ENCODE results near the gene EIF3L.

EIF3L gene

DNA sequence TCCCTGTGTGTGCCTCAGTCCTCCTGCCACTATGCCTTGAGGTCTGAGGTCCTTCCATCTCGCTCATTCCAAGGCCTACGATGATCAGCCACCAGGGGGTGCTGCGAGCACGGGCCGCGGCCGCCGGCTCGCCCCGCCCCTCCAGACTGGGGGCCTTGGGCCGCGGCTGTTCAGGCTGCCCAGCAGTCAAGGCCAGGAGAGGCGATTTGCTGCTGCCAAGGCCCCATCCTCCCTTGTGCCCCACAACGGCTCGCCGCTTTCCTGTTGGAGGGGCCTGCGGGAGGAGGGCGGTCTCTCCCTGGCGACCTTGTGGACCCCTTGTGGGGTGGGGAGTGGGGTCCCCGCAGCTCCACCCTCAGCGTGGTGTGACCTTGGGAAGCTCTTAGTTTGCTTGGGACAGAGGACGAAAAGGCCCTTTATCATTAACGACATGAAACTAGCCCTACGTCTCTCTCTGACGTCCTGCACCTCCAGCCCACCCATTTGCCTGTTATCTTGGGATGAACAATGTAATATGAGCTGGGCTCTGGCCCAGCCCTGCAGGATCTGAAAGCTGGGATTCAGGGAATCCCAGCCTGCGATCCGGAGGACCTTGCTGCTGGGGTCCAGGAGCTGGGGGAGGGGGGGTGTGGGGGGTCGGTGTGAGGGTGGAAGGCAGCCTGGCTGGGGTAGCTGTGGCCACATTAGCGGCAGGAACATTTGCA is 31.4 kb upstream of the EIF3L start:
- peak; percentile 47 for DNase-seq

DNA sequence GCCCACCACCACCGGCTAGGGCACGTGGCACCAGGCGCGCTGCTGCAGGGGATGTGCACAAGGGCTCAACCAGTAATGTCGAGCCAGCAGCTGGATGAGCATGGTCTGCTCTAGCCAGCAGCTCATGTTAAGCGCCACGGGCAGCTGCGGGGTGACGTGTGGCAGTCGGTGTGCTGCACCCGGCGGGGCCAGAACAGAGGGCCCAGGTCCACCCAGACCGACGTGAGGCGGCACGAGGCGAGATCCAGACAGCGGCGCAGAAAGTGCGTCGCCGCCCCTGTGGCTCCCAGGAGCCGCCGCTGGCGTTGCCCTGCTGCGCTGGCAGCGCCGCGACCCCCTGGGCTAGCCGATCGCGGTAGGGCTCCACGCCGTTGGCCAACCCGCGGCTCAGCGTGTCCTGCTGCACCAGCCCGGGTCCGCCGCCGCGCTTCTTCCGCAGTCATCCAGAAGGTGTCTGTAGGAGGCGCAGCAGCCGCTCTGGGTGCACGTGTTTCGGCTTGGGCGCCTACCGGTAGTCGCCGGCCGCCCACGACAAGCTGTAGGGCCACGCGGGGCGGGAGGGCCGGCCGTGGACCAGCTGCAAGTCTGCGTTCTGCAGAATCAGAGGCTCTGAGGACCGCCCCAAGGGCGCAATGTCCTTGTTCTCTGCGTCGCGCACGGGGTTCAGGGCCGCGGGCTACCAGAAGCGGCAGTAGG is 30.7 kb upstream of the EIF3L start:
- no peak for DNase-seq

DNA sequence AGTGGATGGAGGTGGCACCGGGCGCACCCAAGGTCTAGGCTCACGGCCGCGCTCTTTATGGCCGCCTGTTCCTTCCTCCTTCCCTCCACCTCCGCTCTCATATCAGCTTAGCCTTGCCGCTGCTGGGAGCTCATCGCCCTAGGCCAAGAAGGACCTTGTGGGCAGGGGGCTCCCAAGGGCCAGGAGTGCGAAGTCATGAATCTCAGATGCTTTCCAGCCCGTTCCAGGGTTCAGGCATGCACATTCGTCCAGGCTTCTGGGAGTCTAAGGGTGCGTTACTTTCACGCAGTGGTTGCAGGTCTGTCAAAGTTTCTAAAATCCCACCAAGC is 30.1 kb upstream of the EIF3L start:
- DNase-seq: no peak

DNA sequence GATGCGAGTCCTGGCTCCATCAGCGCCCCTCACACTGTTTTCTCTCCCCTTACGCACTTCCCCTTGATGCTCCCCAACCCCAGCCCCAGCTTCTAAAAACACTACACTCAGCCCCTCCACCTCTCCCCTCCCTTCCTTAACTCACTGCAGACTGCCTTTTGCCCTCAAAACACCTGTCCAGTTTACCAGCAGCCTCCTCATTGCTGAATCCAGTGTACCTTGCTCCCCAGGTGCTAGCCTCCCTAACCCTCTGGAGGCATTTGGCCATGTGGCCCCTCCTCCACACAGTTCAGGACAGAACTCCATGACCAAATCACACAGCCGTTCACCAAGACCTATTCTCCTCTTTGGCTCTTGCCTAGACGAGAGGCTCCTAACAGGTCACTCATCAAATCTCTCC is 28.9 kb upstream of the EIF3L start:
- DNase-seq: no peak

DNA sequence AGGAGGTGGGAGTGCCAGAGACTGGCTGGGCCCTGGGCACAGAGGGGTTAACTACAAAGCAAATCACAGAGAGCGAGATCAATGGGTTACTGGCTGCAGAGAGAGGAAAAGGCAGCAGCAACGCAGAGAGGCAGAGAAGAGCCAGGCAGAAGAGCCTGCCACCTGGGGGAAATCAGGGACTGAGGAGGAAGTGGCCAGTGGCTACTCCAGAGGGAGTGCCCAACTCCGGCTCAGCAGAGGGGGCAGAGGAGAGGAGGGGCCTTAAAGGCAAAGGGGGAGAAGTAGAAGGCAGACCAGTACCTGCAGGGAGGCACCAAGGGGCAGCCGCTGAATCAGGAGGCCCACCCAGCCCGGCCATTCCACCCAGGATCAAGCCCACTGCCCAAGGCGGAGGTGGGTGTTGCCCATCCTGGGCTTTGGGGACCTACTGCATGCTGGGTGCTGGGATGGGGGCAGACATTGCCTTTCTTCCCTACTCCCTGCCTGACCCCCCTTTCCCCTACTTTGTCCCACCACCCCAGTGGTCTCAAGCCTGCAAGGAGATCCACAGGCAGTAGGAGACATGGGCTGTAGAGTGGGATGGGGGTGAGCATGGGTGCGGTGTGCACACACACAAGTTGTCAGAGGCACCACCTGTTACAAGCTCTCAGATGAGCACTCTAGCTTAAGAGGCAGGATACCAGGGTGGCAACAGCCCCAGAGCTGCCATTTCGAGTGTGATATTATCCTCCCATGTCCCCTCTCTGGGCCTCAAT is 27.0 kb upstream of the EIF3L start:
- no peak for DNase-seq

DNA sequence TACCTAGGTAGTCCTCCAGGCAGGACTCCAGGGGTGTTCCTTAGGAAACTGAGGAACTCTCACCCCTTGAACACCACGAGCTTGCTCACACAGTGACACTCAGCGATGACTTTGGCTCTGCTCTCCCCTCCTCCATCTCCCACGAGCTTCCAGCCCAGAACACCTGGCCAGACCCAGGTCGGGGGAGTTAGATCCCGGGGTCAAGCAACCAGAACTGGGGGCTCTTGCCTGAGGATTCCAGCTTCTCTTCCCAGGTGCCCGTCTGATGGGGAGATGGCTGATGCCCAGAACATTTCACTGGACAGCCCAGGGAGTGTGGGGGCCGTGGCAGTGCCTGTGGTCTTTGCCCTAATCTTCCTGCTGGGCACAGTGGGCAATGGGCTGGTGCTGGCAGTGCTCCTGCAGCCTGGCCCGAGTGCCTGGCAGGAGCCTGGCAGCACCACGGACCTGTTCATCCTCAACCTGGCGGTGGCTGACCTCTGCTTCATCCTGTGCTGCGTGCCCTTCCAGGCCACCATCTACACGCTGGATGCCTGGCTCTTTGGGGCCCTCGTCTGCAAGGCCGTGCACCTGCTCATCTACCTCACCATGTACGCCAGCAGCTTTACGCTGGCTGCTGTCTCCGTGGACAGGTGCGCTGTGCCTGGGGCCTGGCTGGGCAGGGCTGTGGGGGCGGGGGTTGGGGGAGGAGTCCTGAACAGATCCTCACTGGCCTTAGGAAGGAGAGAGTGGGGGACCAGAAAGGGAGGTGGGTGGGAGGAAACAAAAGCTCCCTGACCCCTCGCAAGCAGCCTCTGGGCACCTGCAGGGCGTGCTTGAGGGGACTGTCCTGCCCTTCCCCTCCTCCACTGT is 25.9 kb upstream of the EIF3L start, which contains the start of gene GALR3:
GALR3 (plus strand) TSS at position 249 of the 852 bp plus-strand sequence; CDS start at position 274, 25 bp downstream.
- no peak for DNase-seq

DNA sequence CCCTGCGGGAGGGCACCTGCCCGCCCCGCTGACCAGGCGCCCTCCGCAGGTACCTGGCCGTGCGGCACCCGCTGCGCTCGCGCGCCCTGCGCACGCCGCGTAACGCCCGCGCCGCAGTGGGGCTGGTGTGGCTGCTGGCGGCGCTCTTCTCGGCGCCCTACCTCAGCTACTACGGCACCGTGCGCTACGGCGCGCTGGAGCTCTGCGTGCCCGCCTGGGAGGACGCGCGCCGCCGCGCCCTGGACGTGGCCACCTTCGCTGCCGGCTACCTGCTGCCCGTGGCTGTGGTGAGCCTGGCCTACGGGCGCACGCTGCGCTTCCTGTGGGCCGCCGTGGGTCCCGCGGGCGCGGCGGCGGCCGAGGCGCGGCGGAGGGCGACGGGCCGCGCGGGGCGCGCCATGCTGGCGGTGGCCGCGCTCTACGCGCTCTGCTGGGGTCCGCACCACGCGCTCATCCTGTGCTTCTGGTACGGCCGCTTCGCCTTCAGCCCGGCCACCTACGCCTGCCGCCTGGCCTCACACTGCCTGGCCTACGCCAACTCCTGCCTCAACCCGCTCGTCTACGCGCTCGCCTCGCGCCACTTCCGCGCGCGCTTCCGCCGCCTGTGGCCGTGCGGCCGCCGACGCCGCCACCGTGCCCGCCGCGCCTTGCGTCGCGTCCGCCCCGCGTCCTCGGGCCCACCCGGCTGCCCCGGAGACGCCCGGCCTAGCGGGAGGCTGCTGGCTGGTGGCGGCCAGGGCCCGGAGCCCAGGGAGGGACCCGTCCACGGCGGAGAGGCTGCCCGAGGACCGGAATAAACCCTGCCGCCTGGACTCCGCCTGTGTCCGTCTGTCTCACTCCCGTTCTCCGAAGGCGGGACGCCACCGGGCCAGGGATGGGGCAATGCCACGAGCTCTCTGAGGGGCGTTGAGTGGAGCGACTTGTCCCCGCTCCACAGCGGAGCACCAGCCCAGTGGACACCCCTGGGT is 24.3 kb upstream of the EIF3L start:
- DNase-seq: no peak

DNA sequence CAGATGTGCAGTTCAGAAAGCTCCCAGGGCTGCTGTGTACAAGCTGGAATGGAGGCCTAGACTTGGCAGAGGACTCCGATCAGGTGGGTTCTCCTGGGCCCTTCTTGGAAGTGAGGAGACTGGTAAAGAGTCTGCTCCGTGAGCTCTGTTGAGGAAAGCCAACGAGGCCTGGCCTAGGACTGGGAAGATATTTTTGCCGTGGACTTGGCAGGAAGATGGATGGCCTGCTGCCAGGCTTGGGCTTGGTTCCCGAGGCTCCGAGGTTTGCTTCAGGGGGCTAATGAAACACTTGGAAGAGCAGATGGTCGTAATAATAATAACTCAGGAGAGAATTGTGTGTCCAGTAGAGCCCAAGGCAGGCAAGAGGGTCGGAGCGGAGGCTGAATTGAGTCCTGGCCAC is 22.2 kb upstream of the EIF3L start:
- no peak for DNase-seq

DNA sequence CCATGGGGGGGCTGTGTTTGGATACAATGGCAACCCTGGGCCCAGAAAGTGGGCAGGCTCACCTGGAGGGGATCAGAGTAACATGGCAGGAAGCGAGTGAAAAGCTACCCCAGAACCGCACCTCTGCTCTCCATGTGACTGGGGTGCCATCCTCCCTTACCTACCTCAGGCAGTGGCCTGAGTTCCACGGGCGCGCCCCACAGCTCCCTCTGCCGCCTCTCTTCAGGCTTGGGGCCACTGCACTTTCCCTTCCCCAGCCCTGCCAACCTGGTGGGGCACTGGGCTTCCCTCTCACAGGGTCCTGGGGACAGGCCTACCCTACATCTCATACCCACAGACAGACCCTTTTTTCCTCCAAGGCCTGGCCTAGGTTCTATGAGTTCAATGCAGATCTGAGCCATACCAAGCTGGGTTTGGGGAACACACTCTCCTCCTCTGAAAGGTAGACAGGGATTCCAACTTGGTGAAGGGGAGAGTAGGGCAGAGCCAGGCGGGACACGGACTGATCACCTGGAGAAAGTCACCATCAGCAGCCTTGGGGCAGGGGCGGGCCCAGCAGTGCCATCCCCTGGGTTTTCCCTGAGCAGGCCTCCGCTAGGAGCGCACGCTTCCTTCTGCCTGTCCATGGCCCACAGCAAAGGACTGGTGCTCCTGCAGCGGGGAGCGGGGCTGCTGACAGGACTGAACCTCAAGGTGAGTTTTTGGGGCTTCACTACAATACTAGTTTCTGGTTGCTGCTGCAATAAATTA is 19.0 kb upstream of the EIF3L start:
- DNase-seq: no peak

DNA sequence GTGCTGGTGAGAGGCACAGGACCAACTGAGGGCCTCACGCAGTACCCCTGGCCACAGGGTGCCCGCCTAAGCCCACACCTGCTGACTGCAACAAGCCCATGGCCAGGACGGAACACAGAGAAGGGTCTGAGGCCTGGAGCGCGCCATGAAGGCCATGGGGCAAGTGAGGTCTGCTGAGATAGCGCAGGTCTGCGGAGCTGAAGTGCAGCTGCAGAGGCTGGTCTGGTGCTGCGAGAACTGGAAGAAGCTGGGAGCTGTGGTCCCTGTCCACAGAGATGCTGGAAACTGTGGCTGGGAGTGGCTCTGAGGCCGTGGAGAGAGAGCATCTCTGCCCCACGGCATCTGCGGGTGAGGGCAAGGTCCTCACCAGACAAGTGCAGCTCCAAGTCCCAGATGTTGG is 17.7 kb upstream of the EIF3L start:
- no peak for DNase-seq

DNA sequence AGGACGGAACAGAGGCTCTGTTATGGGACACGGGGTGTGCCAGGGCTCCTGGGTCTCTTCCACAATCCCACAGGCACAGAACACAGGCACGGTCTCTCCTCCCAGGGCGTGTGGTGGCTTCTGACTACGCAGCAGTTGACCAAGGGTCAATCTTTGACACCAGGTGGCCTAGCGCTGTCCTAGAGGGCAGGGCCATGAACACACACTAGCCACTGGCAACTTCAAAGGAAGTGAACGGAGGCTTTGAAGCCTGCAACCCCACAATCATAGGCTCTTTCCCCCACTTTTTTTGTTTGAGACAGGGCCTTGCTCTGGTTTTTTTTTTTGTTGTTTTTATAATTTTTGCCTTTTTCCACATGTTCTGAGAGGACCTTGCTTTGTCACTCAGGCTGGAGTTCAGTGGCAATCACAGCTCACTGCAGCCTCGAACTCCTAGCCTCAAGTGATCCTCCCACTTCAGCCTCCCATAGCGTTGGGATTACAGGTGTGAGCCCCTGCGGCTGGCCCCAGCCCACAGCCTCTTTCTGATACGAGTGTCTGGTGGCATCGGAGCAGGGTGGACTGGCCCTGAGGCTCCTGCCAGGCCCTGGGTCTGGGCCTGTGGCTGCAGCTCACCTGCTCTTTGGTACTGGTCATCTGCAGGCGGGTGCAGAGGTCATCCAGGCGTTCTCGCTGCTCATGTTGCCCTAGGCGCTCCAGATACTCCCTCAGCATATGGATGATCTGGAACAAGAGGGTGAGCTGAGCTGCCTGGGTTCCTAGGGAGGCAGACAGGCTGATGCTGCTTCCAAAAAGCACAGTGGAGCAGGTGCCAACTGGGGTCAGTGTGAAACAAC is 17.0 kb upstream of the EIF3L start:
- DNase-seq: no peak

DNA sequence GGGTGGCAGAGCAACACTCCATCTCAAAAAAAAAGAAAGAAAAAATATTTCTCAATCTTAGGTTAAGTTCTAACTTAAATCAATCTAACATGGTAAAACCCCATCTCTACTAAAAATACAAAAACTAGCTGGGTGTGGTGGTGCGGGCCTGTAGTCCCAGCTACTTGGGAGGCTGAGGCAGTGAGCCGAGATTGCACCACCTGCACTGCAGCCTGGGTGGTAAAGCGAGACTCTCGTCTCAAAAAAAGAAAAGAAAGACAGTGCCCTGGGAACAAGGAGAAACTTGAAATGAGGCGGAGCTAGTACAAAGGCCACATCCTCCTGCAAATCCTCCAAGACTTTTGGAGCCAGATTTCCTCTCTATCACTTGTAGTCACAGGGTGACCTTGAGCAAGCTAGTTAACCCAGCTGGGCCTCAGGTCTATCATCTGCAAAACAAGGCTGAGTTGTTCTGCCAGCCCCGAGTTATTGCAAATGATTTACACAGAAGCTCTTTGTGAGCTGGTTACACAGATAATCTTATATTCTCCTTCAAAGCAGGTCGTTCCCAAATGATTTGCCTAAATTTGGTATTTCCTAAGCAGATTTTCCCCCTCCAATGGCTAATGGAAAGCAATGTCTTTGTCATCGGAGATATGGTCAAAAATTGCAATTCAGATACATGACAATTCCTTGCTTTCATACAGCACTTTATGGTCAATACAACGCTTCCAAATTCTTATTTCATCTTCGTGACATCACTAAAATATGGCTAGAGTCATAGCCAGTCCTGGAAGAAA is 7.0 kb upstream of the EIF3L start:
- no peak for DNase-seq

DNA sequence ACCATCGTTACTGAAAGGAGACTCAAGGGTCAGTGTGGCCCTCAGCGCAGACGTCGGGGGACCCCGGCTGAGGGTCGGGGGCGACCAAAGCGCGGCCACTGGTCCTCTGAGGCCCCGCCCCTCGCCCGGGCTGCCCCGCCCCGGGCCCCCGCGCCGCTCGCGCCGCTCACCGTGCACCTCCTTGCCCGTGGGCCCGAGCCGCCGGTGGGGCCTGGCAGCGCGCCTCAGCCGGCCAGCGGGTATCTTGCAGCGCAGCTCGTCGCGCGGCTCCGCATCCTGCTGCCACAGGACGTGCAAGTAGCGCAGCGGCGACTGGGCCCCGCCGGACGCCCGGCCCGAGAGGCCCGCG is 5.5 kb upstream of the EIF3L start:
- DNase-seq: peak; percentile 47

DNA sequence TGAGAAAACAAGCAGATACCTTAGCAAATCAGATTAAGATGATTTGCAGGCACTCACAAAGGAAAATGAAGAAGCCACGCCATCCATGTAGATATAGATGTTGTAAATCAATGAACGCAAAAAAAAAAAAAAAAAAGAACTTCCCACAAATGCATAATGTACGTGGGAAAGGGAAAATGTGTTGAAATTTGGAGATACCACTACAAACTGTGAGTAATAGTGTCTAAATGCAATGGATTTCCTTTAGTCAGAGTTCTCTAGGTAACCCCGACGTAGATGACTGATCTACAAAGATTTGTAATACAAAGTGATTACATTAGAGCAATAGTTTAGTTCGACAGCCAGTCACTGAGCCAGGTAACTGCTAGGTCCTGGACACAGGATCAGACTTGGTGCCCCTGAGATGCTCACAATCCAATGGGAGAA is 4.3 kb upstream of the EIF3L start:
- DNase-seq: no peak

DNA sequence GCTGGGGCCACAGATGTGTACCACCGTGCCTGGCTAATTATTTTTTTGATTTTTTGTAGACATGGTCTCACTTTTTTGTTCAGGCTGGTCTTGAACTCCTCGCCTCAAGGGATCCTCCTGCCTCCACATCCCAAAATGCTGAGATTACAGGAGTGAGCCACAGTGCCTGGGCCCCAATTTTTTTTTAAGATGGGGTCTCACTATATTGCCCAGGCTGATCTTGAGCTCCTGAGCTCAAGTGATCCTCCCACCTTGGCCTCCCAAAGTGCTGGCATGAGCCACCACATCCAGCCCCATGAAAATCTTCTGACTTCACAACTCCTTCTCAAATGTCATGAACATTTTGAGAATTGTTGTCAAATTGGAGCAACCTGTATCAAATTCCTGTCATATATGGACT is 2.8 kb upstream of the EIF3L start:
- DNase-seq: no peak

DNA sequence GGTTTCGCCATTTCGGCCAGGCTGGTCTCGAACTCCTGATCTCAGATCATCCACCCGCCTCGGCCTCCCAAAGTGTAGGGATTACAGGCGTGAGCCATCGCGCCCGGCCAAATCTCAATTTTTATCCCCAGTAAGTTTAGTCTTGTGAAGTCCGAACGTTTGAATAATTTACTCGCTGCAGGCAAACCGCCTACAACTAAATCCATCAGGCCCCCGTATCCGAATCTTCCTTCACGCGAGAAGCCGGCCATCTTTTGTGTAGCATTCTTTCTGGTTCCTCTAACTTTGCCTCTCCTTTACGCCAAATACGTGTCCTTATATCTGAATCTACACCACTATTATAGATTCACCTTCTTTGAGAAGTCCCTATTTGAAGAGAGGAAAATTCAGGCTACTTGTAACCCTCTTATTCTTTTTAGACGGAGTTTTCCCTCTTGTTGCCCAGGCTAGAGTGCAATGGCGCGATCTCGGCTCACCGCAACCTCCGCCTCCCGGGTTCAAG is 581 bp upstream of the EIF3L start:
- no peak for DNase-seq

DNA sequence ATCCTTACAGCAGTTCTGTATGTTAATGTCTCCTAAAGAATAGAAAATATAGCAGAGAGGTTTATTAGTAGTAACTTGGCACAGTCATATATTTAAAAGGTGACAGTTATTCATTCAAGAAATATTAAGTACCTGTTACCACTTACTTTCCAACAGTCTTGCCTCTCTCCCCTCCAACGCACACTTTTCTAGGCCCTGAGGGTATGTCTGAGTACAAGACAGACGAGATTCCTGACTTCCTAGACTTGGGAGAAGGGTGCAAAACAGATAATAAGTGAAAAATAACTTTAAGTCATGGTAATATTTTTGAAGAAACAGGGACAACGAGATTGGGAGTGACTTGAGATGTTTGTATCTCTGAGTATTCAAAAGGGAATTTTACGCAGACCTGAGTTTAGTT is 1.6 kb downstream of the EIF3L start:
- no peak for DNase-seq

DNA sequence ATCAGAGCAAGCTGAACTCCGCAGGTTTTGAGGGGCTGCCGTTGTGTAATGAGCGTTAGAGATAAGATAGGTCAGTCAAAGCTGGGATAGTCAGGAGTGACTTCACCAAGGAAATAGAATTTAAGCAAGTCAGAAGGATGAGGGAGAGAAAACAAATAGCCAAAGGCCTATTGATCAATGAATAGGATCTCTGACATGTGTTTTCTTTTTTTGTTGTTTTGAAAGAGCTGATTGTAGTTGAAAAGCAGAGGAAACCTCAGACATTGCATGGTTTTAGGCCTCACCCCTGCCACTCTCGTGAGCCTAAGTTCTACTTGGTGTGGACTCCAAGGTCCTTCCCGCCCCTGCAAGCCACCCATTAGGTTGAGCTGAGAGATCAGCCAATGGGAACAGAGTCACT is 3.2 kb downstream of the EIF3L start:
- no peak for DNase-seq

DNA sequence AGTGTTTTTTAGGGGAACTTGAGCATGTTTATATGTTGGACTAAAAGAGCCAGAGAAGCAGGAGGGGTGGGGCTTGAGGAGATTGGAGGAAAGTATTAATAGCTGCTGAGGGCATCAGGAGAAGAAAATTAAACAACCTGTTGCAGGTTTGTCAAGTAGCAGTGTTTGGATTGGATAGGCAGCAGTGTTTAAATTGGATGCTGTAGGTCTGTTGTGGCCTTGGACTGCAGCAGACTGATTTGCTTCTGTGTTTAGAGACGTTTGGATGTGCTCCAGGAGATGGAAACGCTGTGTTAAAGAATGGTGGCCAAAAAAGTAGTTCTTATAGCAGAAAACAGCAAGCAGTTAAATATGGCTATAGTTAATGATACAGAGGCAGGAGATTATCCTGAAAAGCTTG is 5.7 kb downstream of the EIF3L start:
- no peak for DNase-seq
